HEK293 (cell line): ENCODE results near the gene TMED1.
"Not testable (repeated sequence)": the region's sequence is repeated elsewhere in the genome, so short reads cannot be mapped to it uniquely, and the experiment has no call there.

Experiments used
- CTCF ChIA-PET: fragments of 350-600 bp; formaldehyde crosslinking; extraction: SDS; loops from one replicate; lab custom pipeline; 2021; ENCODE audit warnings: antibody characterized with exemption; lab: Yijun Ruan, JAX
- POLR2A ChIA-PET: fragments of 300-600 bp; formaldehyde crosslinking; extraction: SDS; loops from one replicate; lab custom pipeline; 2020; ENCODE audit warnings: antibody characterized with exemption, inconsistent platforms; lab: Yijun Ruan, JAX
- H3K27ac ChIP-seq: fragments of 200-500 bp; sonication (Bioruptor generic); 2 replicates; pipeline ENCODE4 v1.5.1; 2014; ENCODE audit warnings: low read depth, low read length, control low read depth, inconsistent platforms; ENCODE audit errors: extremely low read depth
- H3K36me3 ChIP-seq, 2 experiments: fragments of 200-500 bp in 1 of 2; sonication (Bioruptor generic) in 1 of 2; 1 replicate in 1 of 2; 2 replicates in 1 of 2; pipeline ENCODE4 v1.5.1; 2014 to 2017; ENCODE audit warnings: inconsistent platforms in 2 of 2, low read length in 2 of 2; ENCODE audit not compliant: control insufficient read depth in 2 of 2, insufficient read depth in 1 of 2
- H3K4me1 ChIP-seq: fragments of 200-500 bp; sonication (Bioruptor generic); 2 replicates; pipeline ENCODE4 v1.5.1; 2014; ENCODE audit warnings: mild to moderate bottlenecking, low read length, inconsistent platforms; ENCODE audit not compliant: control insufficient read depth, insufficient read depth
- H3K4me3 ChIP-seq: 2 replicates; pipeline ENCODE4 v1.5.1; 2011; ENCODE audit warnings: low read depth, mild to moderate bottlenecking, control low read depth, low read length, moderate library complexity
- H3K9me3 ChIP-seq: fragments of 200-500 bp; sonication (Bioruptor generic); 2 replicates; pipeline ENCODE4 v1.5.1; 2014; ENCODE audit warnings: low read depth, low read length, inconsistent platforms; ENCODE audit not compliant: control insufficient read depth, insufficient read depth
- BCL11A ChIP-seq: fragments of 450-650 bp; formaldehyde crosslinking; IDR thresholded peaks from 2 replicates; pipeline ENCODE4 v1.5.1; 2016; ENCODE audit warnings: low read depth, missing biosample characterization, missing genetic modification characterization
- CTCF ChIP-seq: fragments of 450-650 bp; formaldehyde crosslinking; IDR thresholded peaks from 2 replicates; pipeline ENCODE4 v1.5.1; 2016; ENCODE audit warnings: missing biosample characterization, missing genetic modification characterization
- HOXC10 ChIP-seq: sonication (generic); formaldehyde crosslinking; IDR thresholded peaks from 2 replicates; pipeline ENCODE4 v1.8.1; 2023; ENCODE audit warnings: mild to moderate bottlenecking, missing genetic modification reagents
- MZF1 ChIP-seq: fragments of 450-650 bp; formaldehyde crosslinking; IDR thresholded peaks from 2 replicates; pipeline ENCODE4 v1.5.1; 2017; ENCODE audit warnings: missing biosample characterization, missing genetic modification characterization, borderline replicate concordance
- SALL2 ChIP-seq: fragments of 450-650 bp; formaldehyde crosslinking; IDR thresholded peaks from 2 replicates; pipeline ENCODE4 v1.5.0; 2017; ENCODE audit warnings: missing biosample characterization, mild to moderate bottlenecking, missing genetic modification characterization, borderline replicate concordance
- SP7 ChIP-seq: fragments of 450-650 bp; formaldehyde crosslinking; IDR thresholded peaks from 2 replicates; pipeline ENCODE4 v1.5.1; 2016; ENCODE audit warnings: missing biosample characterization, missing genetic modification characterization
- ZNF121 ChIP-seq: fragments of 450-650 bp; formaldehyde crosslinking; IDR thresholded peaks from 2 replicates; pipeline ENCODE4 v1.5.1; 2016; ENCODE audit warnings: missing biosample characterization, missing genetic modification characterization
- ZNF211 ChIP-seq: fragments of 450-650 bp; formaldehyde crosslinking; IDR thresholded peaks from 2 replicates; pipeline ENCODE4 v1.5.1; 2016; ENCODE audit warnings: low read depth, missing biosample characterization, missing genetic modification characterization
- ZNF341 ChIP-seq: fragments of 450-650 bp; formaldehyde crosslinking; IDR thresholded peaks from 2 replicates; pipeline ENCODE4; 2016; ENCODE audit warnings: low read depth, missing biosample characterization, missing genetic modification characterization
- ZNF549 ChIP-seq: fragments of 450-650 bp; IDR thresholded peaks from 2 replicates; pipeline ENCODE4 v1.5.1; 2018; ENCODE audit warnings: missing biosample characterization, missing genetic modification characterization, mild to moderate bottlenecking, inconsistent platforms, moderate library complexity
- ZNF561 ChIP-seq: fragments of 450-650 bp; IDR thresholded peaks from 2 replicates; pipeline ENCODE4 v1.5.1; 2018; ENCODE audit warnings: missing biosample characterization, missing genetic modification characterization, borderline replicate concordance
- ZNF654 ChIP-seq: fragments of 450-650 bp; formaldehyde crosslinking; IDR thresholded peaks from 2 replicates; pipeline ENCODE4 v1.5.1; 2016; ENCODE audit warnings: low read depth, missing biosample characterization, missing genetic modification characterization
- TF ChIP-seq, protein P1 (sequence below): fragments of 450-650 bp; formaldehyde crosslinking; IDR thresholded peaks from 2 replicates; pipeline ENCODE4 v1.5.1; 2016; ENCODE audit warnings: missing biosample characterization, missing genetic modification characterization

TMED1 gene

DNA sequence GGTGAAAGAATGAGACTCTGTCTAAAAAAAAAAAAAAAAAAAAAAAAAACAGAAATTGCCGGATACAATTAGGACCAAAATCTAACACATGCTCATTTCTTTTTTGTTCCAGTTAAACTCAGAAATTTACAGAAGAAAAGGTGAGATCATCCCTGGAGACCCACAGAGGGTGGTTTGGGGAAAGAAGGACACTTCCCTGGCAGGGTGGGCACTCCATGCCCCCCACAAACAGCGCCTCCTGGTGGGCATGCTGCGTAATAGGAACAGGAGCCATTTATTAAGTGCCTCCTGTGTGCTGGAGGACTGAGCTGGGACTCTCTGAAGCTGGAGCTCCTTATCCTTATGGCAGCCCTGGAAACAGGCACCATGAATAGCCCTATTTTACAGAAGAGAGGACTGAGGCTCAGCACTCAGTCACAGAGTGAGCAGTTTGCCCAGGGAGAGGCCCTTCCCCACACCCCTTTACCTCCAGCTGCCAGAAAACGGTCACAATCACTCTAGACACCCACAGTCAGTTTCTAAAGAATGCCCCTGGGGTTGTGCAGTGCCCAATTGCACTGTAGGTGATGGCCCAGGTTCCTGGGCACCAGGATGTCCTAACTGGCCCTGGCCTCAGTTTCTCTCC lies 22.3 kb upstream of the TMED1 start (continued):
- TF ChIP-seq SALL2 (tag by site-specific recombination) = no peak
- TF ChIP-seq BCL11A (tag by site-specific recombination) = no peak
- peak; percentile 36 for TF ChIP-seq ZNF654 (tag by site-specific recombination)
- TF ChIP-seq ZNF561 (tag by site-specific recombination) = 0 out of 2 replicates have a peak, but pooled peaks have one; percentile 34
- TF ChIP-seq ZNF211 (tag by site-specific recombination) = no peak
- TF ChIP-seq, protein P1, sequence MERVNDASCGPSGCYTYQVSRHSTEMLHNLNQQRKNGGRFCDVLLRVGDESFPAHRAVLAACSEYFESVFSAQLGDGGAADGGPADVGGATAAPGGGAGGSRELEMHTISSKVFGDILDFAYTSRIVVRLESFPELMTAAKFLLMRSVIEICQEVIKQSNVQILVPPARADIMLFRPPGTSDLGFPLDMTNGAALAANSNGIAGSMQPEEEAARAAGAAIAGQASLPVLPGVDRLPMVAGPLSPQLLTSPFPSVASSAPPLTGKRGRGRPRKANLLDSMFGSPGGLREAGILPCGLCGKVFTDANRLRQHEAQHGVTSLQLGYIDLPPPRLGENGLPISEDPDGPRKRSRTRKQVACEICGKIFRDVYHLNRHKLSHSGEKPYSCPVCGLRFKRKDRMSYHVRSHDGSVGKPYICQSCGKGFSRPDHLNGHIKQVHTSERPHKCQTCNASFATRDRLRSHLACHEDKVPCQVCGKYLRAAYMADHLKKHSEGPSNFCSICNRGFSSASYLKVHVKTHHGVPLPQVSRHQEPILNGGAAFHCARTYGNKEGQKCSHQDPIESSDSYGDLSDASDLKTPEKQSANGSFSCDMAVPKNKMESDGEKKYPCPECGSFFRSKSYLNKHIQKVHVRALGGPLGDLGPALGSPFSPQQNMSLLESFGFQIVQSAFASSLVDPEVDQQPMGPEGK (tag by site-specific recombination) = peak; percentile 76
- 0 out of 2 replicates have a peak, but pooled peaks have one; percentile 20 for TF ChIP-seq SP7

- POLR2A ChIA-PET = interaction anchor here (0.6 to 1.2 kb wide), 2 partner anchors 21 to 1213 kb away, joined by 3 read pairs; partner anchors contain the start of gene TMED1
- H3K4me3 ChIP-seq, H3K4me1 ChIP-seq, H3K9me3 ChIP-seq, H3K27ac ChIP-seq, H3K36me3 ChIP-seq: not testable (repeated sequence)
- CTCF ChIA-PET = interaction anchor here (0.6 to 2.1 kb wide), 3 partner anchors 9 to 161 kb away, joined by 3 to 11 read pairs (median 3); no protein-coding TSS in a partner anchor
- TF ChIP-seq ZNF121 = peak; percentile 96
Measured at GRCh38 chr19:10856899-10857298, 20.9 kb upstream of the TMED1 start.

GRCh38 chr19:10855879-10856522 lies 20.0 kb upstream of the TMED1 start:
- no peaks in the 10 kb centered on the region for H3K36me3 ChIP-seq
- no peaks in the 10 kb centered on the region for H3K4me1 ChIP-seq
- no peak overlapping the region for H3K4me3 ChIP-seq
- CTCF ChIA-PET = interaction anchor here (0.9 to 7.7 kb wide), 2 partner anchors 6 to 20 kb away, joined by 5 to 98 read pairs; partner anchors contain the start of gene TMED1
- no peak overlapping the region for H3K27ac ChIP-seq
- H3K9me3 ChIP-seq = no peaks in the 10 kb centered on the region
- POLR2A ChIA-PET = interaction anchor here (1.2 to 2.3 kb wide), 2 partner anchors 20 to 21 kb away, joined by 3 to 9 read pairs; partner anchors contain the start of gene TMED1
- no peak for TF ChIP-seq ZNF549
- TF ChIP-seq CTCF (tag by site-specific recombination) = peak; percentile 31; the same call in 1 of the 2 replicates

DNA sequence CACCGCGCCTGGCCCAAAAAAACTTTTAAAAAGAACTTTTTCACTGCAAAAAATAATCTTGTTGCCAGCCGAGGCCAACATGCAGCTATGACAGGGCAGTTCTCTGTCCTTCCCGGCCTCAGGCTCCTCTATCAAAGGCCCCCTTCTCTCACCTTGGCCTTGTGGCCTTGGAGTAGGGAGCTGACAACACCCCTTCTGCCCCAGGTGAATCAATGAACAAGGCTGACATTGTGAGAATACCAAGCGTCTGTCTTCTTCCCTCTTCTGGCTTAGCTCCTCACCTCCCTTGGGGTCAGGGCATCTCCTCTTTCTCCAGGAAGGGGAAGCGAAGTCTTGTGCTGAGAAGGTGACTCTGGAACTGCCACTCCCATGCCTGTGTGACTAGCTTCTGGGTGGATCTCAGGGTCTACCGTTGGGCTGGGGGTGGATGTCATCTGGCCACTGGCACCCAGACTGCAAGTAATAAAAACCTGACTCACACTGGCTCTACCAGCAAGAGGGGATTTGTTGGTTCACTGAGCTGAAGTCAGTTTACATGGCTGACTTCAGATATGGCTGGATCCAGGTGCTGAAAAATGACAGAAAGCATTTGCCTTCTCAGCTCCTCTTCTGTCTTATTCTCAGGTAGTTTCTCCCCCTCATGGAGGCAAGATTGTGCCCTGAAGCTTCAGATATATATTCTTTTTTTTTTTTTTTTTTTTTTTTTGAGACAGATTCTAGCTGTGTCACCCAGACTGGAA lies 18.5 kb upstream of the TMED1 start:
- POLR2A ChIA-PET = interaction anchor here (0.7 to 2.3 kb wide), 2 partner anchors 14 to 19 kb away, joined by 4 to 9 read pairs; partner anchors contain the start of gene TMED1
- no peak overlapping the region for H3K27ac ChIP-seq
- no peaks in the 10 kb centered on the region for H3K9me3 ChIP-seq
- no peak overlapping the region for H3K4me3 ChIP-seq
- CTCF ChIA-PET = interaction anchor here (0.6 to 7.7 kb wide), 9 partner anchors 8 to 137 kb away, joined by 3 to 98 read pairs (median 4); partner anchors contain the start of genes DNM2 and TMED1
- TF ChIP-seq MZF1 = peak; percentile 25; the same call in 1 of the 2 replicates
- TF ChIP-seq HOXC10 (CRISPR knock-in tag) = no peak
- no peak for TF ChIP-seq ZNF341 (tag by site-specific recombination)
- H3K4me1 ChIP-seq = no peaks in the 10 kb centered on the region
- no peaks in the 10 kb centered on the region for H3K36me3 ChIP-seq
